Measurements from ENCODE around the gene NDUFS6.

Gene NDUFS6

DNA sequence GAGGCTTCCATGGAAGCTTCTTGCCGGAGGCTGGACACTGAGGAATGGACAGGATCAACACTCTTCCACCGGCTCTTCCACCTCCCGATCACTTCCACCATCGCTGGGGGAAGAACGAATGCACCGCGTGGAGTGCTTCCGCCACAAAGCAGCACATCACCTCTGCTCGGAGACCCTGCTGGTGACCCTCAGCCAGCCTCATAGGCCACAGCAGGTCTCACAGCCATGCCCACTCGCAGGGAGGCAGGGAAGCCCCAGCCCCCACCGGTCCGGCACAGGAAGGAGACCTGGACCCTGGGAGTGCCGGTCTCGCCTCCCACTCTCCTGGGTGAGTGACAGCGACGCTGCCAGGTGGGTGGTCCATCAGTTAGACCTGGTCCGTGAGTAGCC lies 6.3 kb upstream of the NDUFS6 start:
- ATAC-seq: no peak
- TF ChIP-seq ZNF565 (CRISPR knock-in tag; conservative IDR thresholded peaks at IDR 0.05; ENCODE audit: low read depth) (no peak), OSR1 (CRISPR knock-in tag; IDR thresholded peaks at IDR 0.05) (no peak), RARB (CRISPR knock-in tag; IDR thresholded peaks at IDR 0.05) (no peak), CSDC2 (CRISPR knock-in tag; IDR thresholded peaks at IDR 0.05) (no peak), SNAI2 (CRISPR knock-in tag; IDR thresholded peaks at IDR 0.05) (no peak), ZFP30 (CRISPR knock-in tag; IDR thresholded peaks at IDR 0.05) (no peak), ESRRG (CRISPR knock-in tag; IDR thresholded peaks at IDR 0.05) (no peak)

- ATAC-seq: no peak
- TF ChIP-seq OSR1 (CRISPR knock-in tag; IDR thresholded peaks at IDR 0.05): no peak
- TF ChIP-seq CSDC2 (CRISPR knock-in tag; IDR thresholded peaks at IDR 0.05): no peak
- TF ChIP-seq SNAI2 (CRISPR knock-in tag; IDR thresholded peaks at IDR 0.05): no peak
- no peak for TF ChIP-seq ZNF565 (CRISPR knock-in tag; conservative IDR thresholded peaks at IDR 0.05; ENCODE audit: low read depth)
- TF ChIP-seq ZNF70 (CRISPR knock-in tag; IDR thresholded peaks at IDR 0.05): no peak
- TF ChIP-seq, protein P1, sequence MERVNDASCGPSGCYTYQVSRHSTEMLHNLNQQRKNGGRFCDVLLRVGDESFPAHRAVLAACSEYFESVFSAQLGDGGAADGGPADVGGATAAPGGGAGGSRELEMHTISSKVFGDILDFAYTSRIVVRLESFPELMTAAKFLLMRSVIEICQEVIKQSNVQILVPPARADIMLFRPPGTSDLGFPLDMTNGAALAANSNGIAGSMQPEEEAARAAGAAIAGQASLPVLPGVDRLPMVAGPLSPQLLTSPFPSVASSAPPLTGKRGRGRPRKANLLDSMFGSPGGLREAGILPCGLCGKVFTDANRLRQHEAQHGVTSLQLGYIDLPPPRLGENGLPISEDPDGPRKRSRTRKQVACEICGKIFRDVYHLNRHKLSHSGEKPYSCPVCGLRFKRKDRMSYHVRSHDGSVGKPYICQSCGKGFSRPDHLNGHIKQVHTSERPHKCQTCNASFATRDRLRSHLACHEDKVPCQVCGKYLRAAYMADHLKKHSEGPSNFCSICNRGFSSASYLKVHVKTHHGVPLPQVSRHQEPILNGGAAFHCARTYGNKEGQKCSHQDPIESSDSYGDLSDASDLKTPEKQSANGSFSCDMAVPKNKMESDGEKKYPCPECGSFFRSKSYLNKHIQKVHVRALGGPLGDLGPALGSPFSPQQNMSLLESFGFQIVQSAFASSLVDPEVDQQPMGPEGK (CRISPR knock-in tag; IDR thresholded peaks at IDR 0.05; ENCODE audit: borderline replicate concordance): no peak
- TF ChIP-seq PPARA (CRISPR knock-in tag; IDR thresholded peaks at IDR 0.05; ENCODE audit: borderline replicate concordance): no peak
- TF ChIP-seq RARB (CRISPR knock-in tag; IDR thresholded peaks at IDR 0.05): no peak
- TF ChIP-seq ZFP30 (CRISPR knock-in tag; IDR thresholded peaks at IDR 0.05): no peak
Measured at GRCh38 chr5:1795506-1795905, 5.7 kb upstream of the NDUFS6 start.

- TF ChIP-seq ZC3H10 (CRISPR knock-in tag; IDR thresholded peaks at IDR 0.05): no peak
- TF ChIP-seq ISL1 (CRISPR knock-in tag; IDR thresholded peaks at IDR 0.05): no peak
- TF ChIP-seq TCF4 (CRISPR knock-in tag; IDR thresholded peaks at IDR 0.05; ENCODE audit: borderline replicate concordance): no peak
- TF ChIP-seq TOX (CRISPR knock-in tag; IDR thresholded peaks at IDR 0.05; ENCODE audit: borderline replicate concordance): no peak
- TF ChIP-seq TSHZ2 (CRISPR knock-in tag; IDR thresholded peaks at IDR 0.05): no peak
- TF ChIP-seq CREB5 (CRISPR knock-in tag; IDR thresholded peaks at IDR 0.05; ENCODE audit: low read depth): no peak
- no peak for TF ChIP-seq SNAI2 (CRISPR knock-in tag; IDR thresholded peaks at IDR 0.05)
- TF ChIP-seq ZNF565 (CRISPR knock-in tag; conservative IDR thresholded peaks at IDR 0.05; ENCODE audit: low read depth): no peak
- TF ChIP-seq RARB (CRISPR knock-in tag; IDR thresholded peaks at IDR 0.05): no peak
- TF ChIP-seq, protein P1 (CRISPR knock-in tag; IDR thresholded peaks at IDR 0.05; ENCODE audit: borderline replicate concordance): no peak
- TF ChIP-seq GLIS3 (CRISPR knock-in tag; IDR thresholded peaks at IDR 0.05): no peak
- no peak for TF ChIP-seq BACH2 (CRISPR knock-in tag; IDR thresholded peaks at IDR 0.05; ENCODE audit: borderline replicate concordance)
- no peak for TF ChIP-seq ESRRG (CRISPR knock-in tag; IDR thresholded peaks at IDR 0.05)
- TF ChIP-seq, protein P2, sequence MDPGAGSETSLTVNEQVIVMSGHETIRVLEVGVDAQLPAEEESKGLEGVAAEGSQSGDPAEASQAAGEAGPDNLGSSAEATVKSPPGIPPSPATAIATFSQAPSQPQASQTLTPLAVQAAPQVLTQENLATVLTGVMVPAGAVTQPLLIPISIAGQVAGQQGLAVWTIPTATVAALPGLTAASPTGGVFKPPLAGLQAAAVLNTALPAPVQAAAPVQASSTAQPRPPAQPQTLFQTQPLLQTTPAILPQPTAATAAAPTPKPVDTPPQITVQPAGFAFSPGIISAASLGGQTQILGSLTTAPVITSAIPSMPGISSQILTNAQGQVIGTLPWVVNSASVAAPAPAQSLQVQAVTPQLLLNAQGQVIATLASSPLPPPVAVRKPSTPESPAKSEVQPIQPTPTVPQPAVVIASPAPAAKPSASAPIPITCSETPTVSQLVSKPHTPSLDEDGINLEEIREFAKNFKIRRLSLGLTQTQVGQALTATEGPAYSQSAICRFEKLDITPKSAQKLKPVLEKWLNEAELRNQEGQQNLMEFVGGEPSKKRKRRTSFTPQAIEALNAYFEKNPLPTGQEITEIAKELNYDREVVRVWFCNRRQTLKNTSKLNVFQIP (CRISPR knock-in tag; IDR thresholded peaks at IDR 0.05; ENCODE audit: borderline replicate concordance, low read depth): no peak
- no peak for TF ChIP-seq ZNF8 (CRISPR knock-in tag; IDR thresholded peaks at IDR 0.05)
- TF ChIP-seq ZFP3 (CRISPR knock-in tag; IDR thresholded peaks at IDR 0.05): no peak
- ATAC-seq: no peak
Measured at GRCh38 chr5:1795931-1796330, 5.3 kb upstream of the NDUFS6 start.

Measured in SK-N-SH treated with all-trans-retinoic acid at 6 μM for 48 hours (cell line).